Measurements from ENCODE around the gene CPNE1. TPM values are rescaled to one million over a fixed set of nuclear protein-coding genes. Genes with fewer than 3 reads are reported as not detected.
A peak's percentile ranks its signal among the peaks of the same experiment; 100 is the strongest.

The CPNE1 gene
- total and polyA plus RNA-seq, 2 experiments from 2014 or later = 166 to 172 TPM

DNA sequence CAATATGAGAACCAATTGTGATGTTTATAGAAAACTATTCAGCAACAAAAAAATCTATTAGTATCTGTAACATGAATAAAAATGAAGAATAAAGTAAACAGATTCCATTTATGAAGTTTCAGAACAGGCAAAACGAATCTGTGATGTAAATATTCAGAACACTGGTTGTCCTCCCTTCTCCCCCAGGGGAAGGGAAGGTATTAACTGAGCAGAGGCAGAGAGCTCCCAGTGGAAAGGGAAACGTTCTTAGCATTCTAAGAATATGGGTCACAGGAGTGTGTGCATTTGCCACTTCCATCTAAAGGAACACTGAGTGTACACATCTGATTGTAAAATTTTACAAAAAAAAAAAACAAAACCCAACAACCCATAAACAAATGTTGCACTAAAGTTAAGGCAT lies 25.9 kb downstream of the CPNE1 start:
- in situ Hi-C loops (cut with MboI) = no loop called here
- Histone ChIP-seq H3K9me2 (ENCODE audit: insufficient read depth) (no peaks in the 10 kb centered on the region), H3K4me3 (no peak overlapping the region), H3K36me3 (ENCODE audit: low read depth) (no peaks in the 10 kb centered on the region), H3K9me3 (ENCODE audit: low read depth) (no peaks in the 10 kb centered on the region), H3K4me1 (ENCODE audit: insufficient read depth) (no peaks in the 10 kb centered on the region), H3K27me3 (replicated peaks; ENCODE audit: insufficient read depth) (no peaks in the 10 kb centered on the region), H4K20me1 (ENCODE audit: insufficient read depth) (peaks cover 13% of the 10 kb centered on the region; the same call in 1 of the 2 replicates), H3F3A (ENCODE audit: insufficient read depth) (0 out of 2 replicates have a peak, but pooled peaks cover 8% of the 10 kb centered on the region), H3K79me2 (ENCODE audit: insufficient read depth) (peaks cover 100% of the 10 kb centered on the region), H3K27ac (no peak overlapping the region), H3K4me2 (ENCODE audit: unreplicated experiment) (no peak overlapping the region), H3K9ac (no peak overlapping the region), H2AFZ (no peak overlapping the region)
- WGBS, 2 experiments (ENCODE audit: low coverage in 1 of 2, low lambda C conversion rate in 2 of 2, missing lambda C conversion rate in 2 of 2) = 75 to 76% methylated on average over 2 of the region's 2 CpGs
- TF ChIP-seq EZH2 (IDR thresholded peaks at IDR 0.05; ENCODE audit: insufficient read depth, poor library complexity, severe bottlenecking) (no peak), EZH2phosphoT487 (IDR thresholded peaks at IDR 0.05; ENCODE audit: insufficient read depth, low read depth) (no peak)
- peak; percentile 25 for DNase-seq

DNA sequence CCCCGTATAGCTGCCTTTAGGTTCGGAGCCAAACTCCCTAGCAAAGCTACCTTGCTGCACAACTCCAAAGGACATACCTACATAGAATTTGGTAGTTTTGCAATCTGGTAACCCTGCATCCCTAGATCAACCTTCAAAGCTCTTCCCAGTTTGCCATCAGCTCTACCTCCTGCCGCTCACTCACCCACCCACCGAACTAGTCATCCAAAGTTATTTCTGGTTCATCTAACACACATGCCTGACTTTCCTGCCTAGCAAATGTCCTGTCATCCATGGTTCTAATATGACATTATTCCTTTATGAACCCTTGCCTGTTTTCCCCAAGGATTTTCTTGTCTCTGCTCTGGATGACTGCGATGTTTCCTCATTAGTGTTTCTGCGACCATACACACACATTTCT lies 27.4 kb downstream of the CPNE1 start:
- DNase-seq = no peak
- Histone ChIP-seq H3K4me1 (ENCODE audit: insufficient read depth) (no peaks in the 10 kb centered on the region), H4K20me1 (ENCODE audit: insufficient read depth) (0 out of 2 replicates have a peak, but pooled peaks cover 7% of the 10 kb centered on the region), H3K4me2 (ENCODE audit: unreplicated experiment) (no peak overlapping the region), H3K4me3 (no peak overlapping the region), H3K27me3 (replicated peaks; ENCODE audit: insufficient read depth) (no peaks in the 10 kb centered on the region), H2AFZ (no peak overlapping the region), H3K9ac (no peak overlapping the region), H3K27ac (no peak overlapping the region), H3F3A (ENCODE audit: insufficient read depth) (0 out of 2 replicates have a peak, but pooled peaks cover 8% of the 10 kb centered on the region), H3K79me2 (ENCODE audit: insufficient read depth) (peaks cover 100% of the 10 kb centered on the region), H3K9me2 (ENCODE audit: insufficient read depth) (no peaks in the 10 kb centered on the region), H3K9me3 (ENCODE audit: low read depth) (no peaks in the 10 kb centered on the region), H3K36me3 (ENCODE audit: low read depth) (no peaks in the 10 kb centered on the region)
- in situ Hi-C loops (cut with MboI) = no loop called here
- no peak for TF ChIP-seq EZH2 (IDR thresholded peaks at IDR 0.05; ENCODE audit: insufficient read depth, poor library complexity, severe bottlenecking)
- no peak for TF ChIP-seq EZH2phosphoT487 (IDR thresholded peaks at IDR 0.05; ENCODE audit: insufficient read depth, low read depth)
- WGBS, 2 experiments (ENCODE audit: low coverage in 1 of 2, low lambda C conversion rate in 2 of 2, missing lambda C conversion rate in 2 of 2) = 96% methylated on average over 6 of the region's 6 CpGs

DNA sequence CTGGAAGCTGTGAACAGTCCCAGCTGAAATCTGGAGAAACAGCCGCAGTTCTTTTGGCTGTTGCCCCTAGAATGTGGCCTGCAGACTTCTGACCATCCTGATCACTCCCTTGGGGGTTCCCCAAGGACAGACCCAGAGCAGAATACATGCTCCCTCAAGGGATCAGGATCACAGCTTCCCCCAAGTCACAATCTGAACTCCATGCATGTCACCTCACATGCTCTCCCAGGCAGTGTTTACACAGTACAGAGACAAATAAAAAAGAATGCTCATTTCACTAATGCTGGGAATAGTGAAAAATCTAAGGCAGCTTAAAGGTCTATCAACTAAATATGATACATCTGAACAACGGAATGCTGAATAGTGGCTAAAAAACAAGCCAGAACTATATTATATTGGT lies 28.6 kb downstream of the CPNE1 start:
- Histone ChIP-seq H3F3A (ENCODE audit: insufficient read depth) (0 out of 2 replicates have a peak, but pooled peaks cover 8% of the 10 kb centered on the region), H3K79me2 (ENCODE audit: insufficient read depth) (peaks cover 91% of the 10 kb centered on the region), H3K36me3 (ENCODE audit: low read depth) (no peaks in the 10 kb centered on the region), H4K20me1 (ENCODE audit: insufficient read depth) (0 out of 2 replicates have a peak, but pooled peaks cover 7% of the 10 kb centered on the region), H3K9me2 (ENCODE audit: insufficient read depth) (no peaks in the 10 kb centered on the region), H3K27ac (no peak overlapping the region), H2AFZ (no peak overlapping the region), H3K4me1 (ENCODE audit: insufficient read depth) (no peaks in the 10 kb centered on the region), H3K4me3 (no peak overlapping the region), H3K27me3 (replicated peaks; ENCODE audit: insufficient read depth) (no peaks in the 10 kb centered on the region), H3K4me2 (ENCODE audit: unreplicated experiment) (no peak overlapping the region), H3K9me3 (ENCODE audit: low read depth) (no peaks in the 10 kb centered on the region), H3K9ac (no peak overlapping the region)
- 32 to 47% methylated on average over 2 of the region's 2 CpGs for WGBS, 2 experiments (ENCODE audit: low coverage in 1 of 2, low lambda C conversion rate in 2 of 2, missing lambda C conversion rate in 2 of 2)
- in situ Hi-C loops (cut with MboI) = no loop called here
- TF ChIP-seq EZH2phosphoT487 (IDR thresholded peaks at IDR 0.05; ENCODE audit: insufficient read depth, low read depth) (no peak), EZH2 (IDR thresholded peaks at IDR 0.05; ENCODE audit: insufficient read depth, poor library complexity, severe bottlenecking) (no peak)
- DNase-seq = no peak

DNA sequence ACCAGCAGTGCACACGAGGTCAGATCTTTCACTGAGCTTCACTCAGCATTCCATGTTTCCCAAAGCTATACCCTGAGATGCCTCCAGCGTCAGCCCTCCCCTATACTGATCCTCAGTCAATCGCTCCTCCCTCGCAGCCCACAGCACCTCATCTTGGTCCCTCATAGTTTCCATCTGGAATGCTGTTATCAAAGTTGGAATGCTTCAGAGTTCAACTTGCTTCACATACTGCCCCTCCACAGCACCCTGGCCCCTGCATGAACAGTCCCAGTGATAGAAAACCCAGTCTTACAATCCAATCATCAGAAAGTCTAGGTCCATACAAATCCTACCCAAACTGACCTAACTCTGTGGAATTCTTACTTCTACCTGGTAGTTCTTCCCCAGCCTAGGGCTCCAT lies 29.0 kb downstream of the CPNE1 start:
- 38 to 40% methylated on average over 4 of the region's 4 CpGs for WGBS, 2 experiments (ENCODE audit: low coverage in 1 of 2, low lambda C conversion rate in 2 of 2, missing lambda C conversion rate in 2 of 2)
- Histone ChIP-seq H2AFZ (no peak overlapping the region), H4K20me1 (ENCODE audit: insufficient read depth) (0 out of 2 replicates have a peak, but pooled peaks cover 7% of the 10 kb centered on the region), H3K79me2 (ENCODE audit: insufficient read depth) (peaks cover 86% of the 10 kb centered on the region), H3K9me3 (ENCODE audit: low read depth) (no peaks in the 10 kb centered on the region), H3K9me2 (ENCODE audit: insufficient read depth) (no peaks in the 10 kb centered on the region), H3K4me3 (no peak overlapping the region), H3K27me3 (replicated peaks; ENCODE audit: insufficient read depth) (no peaks in the 10 kb centered on the region), H3K4me2 (ENCODE audit: unreplicated experiment) (no peak overlapping the region), H3K4me1 (ENCODE audit: insufficient read depth) (no peaks in the 10 kb centered on the region), H3K9ac (no peak overlapping the region), H3F3A (ENCODE audit: insufficient read depth) (0 out of 2 replicates have a peak, but pooled peaks cover 6% of the 10 kb centered on the region), H3K27ac (no peak overlapping the region), H3K36me3 (ENCODE audit: low read depth) (peaks cover under 1% of the 10 kb centered on the region; the same call in 1 of the 2 replicates)
- TF ChIP-seq EZH2phosphoT487 (IDR thresholded peaks at IDR 0.05; ENCODE audit: insufficient read depth, low read depth) = no peak
- no peak for TF ChIP-seq EZH2 (IDR thresholded peaks at IDR 0.05; ENCODE audit: insufficient read depth, poor library complexity, severe bottlenecking)
- no peak for DNase-seq
- in situ Hi-C loops (cut with MboI) = no loop called here
